Pulmonary artery endothelial cell (primary cell): ENCODE data around the gene PEDS1. TPM values are rescaled to one million over a fixed set of nuclear protein-coding genes. Genes with fewer than 3 reads are reported as not detected.
"Not testable (repeated sequence)": the region's sequence is repeated elsewhere in the genome, so short reads cannot be mapped to it uniquely, and the experiment has no call there.

ENCODE experiments used
- DNase-seq: peaks from one replicate; pipeline ENCODE4 v3.0.0-alpha.2; 2011; ENCODE audit warnings: low read depth, low spot score
- total RNA-seq: library from RNA; depleted of rRNA; stranded (reverse); fragments of >200 nt; gene quantifications from 2 replicates; pipeline ENCODE4 v1.2.3, GENCODE V29; 2014

The PEDS1 gene
- total RNA-seq = 35.3 and 38.7 TPM in 2 replicates

GRCh38 chr20:50153500-50154377, at the start of gene PEDS1:
PEDS1 (minus strand) TSS chr20:50153723; CDS start chr20:50153637, 86 bp downstream.
- DNase-seq = peak; percentile 72

- DNase-seq = no peak
Measured at GRCh38 chr20:50202677-50203076, 49.2 kb upstream of the PEDS1 start.

- not testable (repeated sequence) for DNase-seq
Measured at GRCh38 chr20:50201710-50202109, 48.2 kb upstream of the PEDS1 start.

- no peak for DNase-seq
Measured at GRCh38 chr20:50200482-50201104, 47.1 kb upstream of the PEDS1 start.

GRCh38 chr20:50199703-50200102, 46.2 kb upstream of the PEDS1 start:
- DNase-seq = no peak

GRCh38 chr20:50198716-50199115, 45.2 kb upstream of the PEDS1 start:
- no peak for DNase-seq

- no peak for DNase-seq
Measured at GRCh38 chr20:50198180-50198666, 44.7 kb upstream of the PEDS1 start.

GRCh38 chr20:50197463-50198179, 44.1 kb upstream of the PEDS1 start:
- DNase-seq = no peak

- DNase-seq = no peak
Measured at GRCh38 chr20:50196896-50197295, 43.4 kb upstream of the PEDS1 start.

GRCh38 chr20:50196248-50196647, 42.7 kb upstream of the PEDS1 start:
- DNase-seq = no peak

- DNase-seq = no peak
Measured at GRCh38 chr20:50195524-50196120, 42.1 kb upstream of the PEDS1 start.

- DNase-seq = no peak
Measured at GRCh38 chr20:50194831-50195523, 41.5 kb upstream of the PEDS1 start.

- DNase-seq = no peak
Measured at GRCh38 chr20:50194422-50194830, 40.9 kb upstream of the PEDS1 start.

- DNase-seq = no peak
Measured at GRCh38 chr20:50193836-50194421, 40.4 kb upstream of the PEDS1 start.

- no peak for DNase-seq
Measured at GRCh38 chr20:50193199-50193835, 39.8 kb upstream of the PEDS1 start.

- peak; percentile 56 for DNase-seq
Measured at GRCh38 chr20:50192364-50193198, 39.1 kb upstream of the PEDS1 start.

- DNase-seq = no peak
Measured at GRCh38 chr20:50191544-50192363, 38.2 kb upstream of the PEDS1 start.

- no peak for DNase-seq
Measured at GRCh38 chr20:50191065-50191543, 37.6 kb upstream of the PEDS1 start.
